ENCODE results near the gene SHC1. TPM values are rescaled to one million over a fixed set of nuclear protein-coding genes. Genes with fewer than 3 reads are reported as not detected.

The SHC1 gene
- polyA plus RNA-seq, 3 donors: 26.7 to 70.6 (median 31.5) TPM

DNA sequence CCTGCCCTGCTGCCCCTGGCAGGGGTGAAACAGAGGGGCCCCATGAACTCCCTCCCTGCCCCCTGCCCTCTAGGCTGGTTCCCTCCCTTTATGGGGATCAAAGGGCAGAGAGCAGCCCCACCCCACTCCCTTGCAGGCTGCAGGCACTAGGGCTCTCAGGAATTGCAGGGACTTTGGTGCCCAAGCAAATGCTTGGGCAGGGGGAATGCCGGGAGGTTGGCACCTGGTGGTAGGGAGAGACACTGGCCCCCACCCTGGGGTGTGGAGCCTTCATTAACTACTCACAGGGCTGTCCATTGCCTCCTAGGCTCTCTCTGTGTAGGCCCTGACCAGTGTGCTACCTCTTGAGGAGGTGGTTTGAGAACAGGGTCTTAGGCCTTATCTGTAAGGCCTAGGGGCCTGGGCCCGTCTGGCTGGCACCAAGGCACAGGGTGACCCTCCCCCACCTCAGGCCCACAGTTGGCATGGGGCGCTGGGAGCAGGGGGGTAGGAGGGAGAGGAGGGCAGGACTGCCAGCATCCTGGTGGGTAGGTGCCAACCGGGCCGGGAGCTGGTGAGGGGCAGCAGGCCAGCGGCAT is 36.8 kb upstream of the SHC1 start:
- Histone ChIP-seq H3K27me3 (ENCODE audit: control insufficient read depth in 2 of 2, insufficient read depth in 2 of 2, low read length in 2 of 2) (no peaks in the 10 kb centered on the region), H2AFZ (ENCODE audit: insufficient read depth, low read depth, low read length, poor library complexity, severe bottlenecking) (no peak overlapping the region), H3K9me3 (replicated peaks in 1 of 2; ENCODE audit: control insufficient read depth in 1 of 2, insufficient read depth in 1 of 2, low read length in 2 of 2) (no peaks in the 10 kb centered on the region), H3K9ac (ENCODE audit: insufficient read depth, low read length, poor library complexity, severe bottlenecking) (peak overlapping the region; percentile 79), H3K4me2 (replicated peaks; ENCODE audit: extremely low read depth, low read length, poor library complexity, severe bottlenecking) (peak overlapping the region; percentile 100), H3K27ac (ENCODE audit: low read depth in 1 of 2, low read length in 2 of 2) (peak overlapping the region; percentile 91 to 99), H4K20me1 (ENCODE audit: insufficient read depth, low read length) (peaks cover 50% of the 10 kb centered on the region), H3K79me2 (ENCODE audit: insufficient read depth, low read length) (peaks cover 98% of the 10 kb centered on the region), H3K4me1 (ENCODE audit: control insufficient read depth in 1 of 2, insufficient read depth in 2 of 2, low read length in 2 of 2) (peaks cover 69 to 84% of the 10 kb centered on the region in 2 donors), H3K4me3 (replicated peaks in 1 of 3; ENCODE audit: low read depth in 2 of 3, low read length in 3 of 3) (peak overlapping the region; percentile 89 to 100 (median 93)), H3K36me3 (replicated peaks in 1 of 2; ENCODE audit: control insufficient read depth in 1 of 2, insufficient read depth in 2 of 2, low read length in 2 of 2) (peaks cover 0 to 8% of the 10 kb centered on the region in 2 donors)
- Mint-ChIP-seq H3K9me3 (no peaks in the 10 kb centered on the region), H3K36me3 (peaks cover 3 to 23% of the 10 kb centered on the region in 2 donors), H3K4me3 (peak overlapping the region; percentile 91 to 98), H3K27me3 (ENCODE audit: low read depth in 3 of 3) (no peaks in the 10 kb centered on the region), H3K4me1 (peaks cover 65% of the 10 kb centered on the region), H3K27ac (peak overlapping the region; percentile 94 to 100 (median 99))
- no peak for DNase-seq
- TF ChIP-seq, protein P1, sequence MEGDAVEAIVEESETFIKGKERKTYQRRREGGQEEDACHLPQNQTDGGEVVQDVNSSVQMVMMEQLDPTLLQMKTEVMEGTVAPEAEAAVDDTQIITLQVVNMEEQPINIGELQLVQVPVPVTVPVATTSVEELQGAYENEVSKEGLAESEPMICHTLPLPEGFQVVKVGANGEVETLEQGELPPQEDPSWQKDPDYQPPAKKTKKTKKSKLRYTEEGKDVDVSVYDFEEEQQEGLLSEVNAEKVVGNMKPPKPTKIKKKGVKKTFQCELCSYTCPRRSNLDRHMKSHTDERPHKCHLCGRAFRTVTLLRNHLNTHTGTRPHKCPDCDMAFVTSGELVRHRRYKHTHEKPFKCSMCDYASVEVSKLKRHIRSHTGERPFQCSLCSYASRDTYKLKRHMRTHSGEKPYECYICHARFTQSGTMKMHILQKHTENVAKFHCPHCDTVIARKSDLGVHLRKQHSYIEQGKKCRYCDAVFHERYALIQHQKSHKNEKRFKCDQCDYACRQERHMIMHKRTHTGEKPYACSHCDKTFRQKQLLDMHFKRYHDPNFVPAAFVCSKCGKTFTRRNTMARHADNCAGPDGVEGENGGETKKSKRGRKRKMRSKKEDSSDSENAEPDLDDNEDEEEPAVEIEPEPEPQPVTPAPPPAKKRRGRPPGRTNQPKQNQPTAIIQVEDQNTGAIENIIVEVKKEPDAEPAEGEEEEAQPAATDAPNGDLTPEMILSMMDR (IDR thresholded peaks at IDR 0.05): no peak
- 0% methylated on average over 1 of the region's 6 CpGs for WGBS (ENCODE audit: insufficient coverage)
- intact Hi-C loops (cut with micrococcal nuclease): loop anchor here (2.0 to 5.0 kb wide), 3 partner anchors 35 to 45 kb away; partner anchors contain the start of genes SHC1 (in 2 of the 2), ADAM15 (in 1 of the 2) and CKS1B (in 1 of the 2)

DNA sequence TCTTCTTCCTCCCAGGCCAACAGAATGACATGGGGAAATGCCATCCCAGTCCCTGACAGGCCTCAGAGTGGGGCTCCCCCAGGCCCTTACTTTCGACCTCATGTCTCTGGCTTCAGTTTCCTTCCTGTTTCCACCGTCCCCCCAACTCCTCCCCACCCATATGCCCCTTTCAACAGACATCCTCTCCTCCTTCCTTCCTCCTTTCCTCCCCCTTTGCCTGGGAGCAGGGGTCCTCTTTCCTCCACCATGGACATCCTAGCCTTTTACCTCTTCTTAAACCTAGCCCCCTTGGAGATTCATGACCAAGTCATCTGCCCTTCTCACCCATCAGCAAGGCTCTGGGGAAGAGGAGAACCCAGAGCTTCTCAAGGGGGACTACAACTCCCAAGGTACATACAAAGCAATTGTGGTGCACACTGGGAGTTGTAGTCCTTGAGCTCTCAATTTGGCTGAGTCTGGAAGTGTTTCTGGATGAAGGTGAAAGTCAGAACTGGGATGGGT is 36.1 kb upstream of the SHC1 start:
- H3K4me3 Mint-ChIP-seq: peak overlapping the region; percentile 74 to 98
- H3K27ac Mint-ChIP-seq: peak overlapping the region; percentile 94 to 100 (median 99)
- Histone ChIP-seq H3K4me3 (replicated peaks in 1 of 3; ENCODE audit: low read depth in 2 of 3, low read length in 3 of 3) (peak overlapping the region; percentile 89 to 100 (median 93)), H3K4me1 (ENCODE audit: control insufficient read depth in 1 of 2, insufficient read depth in 2 of 2, low read length in 2 of 2) (peaks cover 62 to 77% of the 10 kb centered on the region in 2 donors), H3K36me3 (replicated peaks in 1 of 2; ENCODE audit: control insufficient read depth in 1 of 2, insufficient read depth in 2 of 2, low read length in 2 of 2) (peaks cover 0 to 8% of the 10 kb centered on the region in 2 donors), H4K20me1 (ENCODE audit: insufficient read depth, low read length) (peaks cover 43% of the 10 kb centered on the region), H3K9me3 (replicated peaks in 1 of 2; ENCODE audit: control insufficient read depth in 1 of 2, insufficient read depth in 1 of 2, low read length in 2 of 2) (no peaks in the 10 kb centered on the region), H3K27ac (ENCODE audit: low read depth in 1 of 2, low read length in 2 of 2) (peak overlapping the region; percentile 91 to 99), H3K79me2 (ENCODE audit: insufficient read depth, low read length) (peaks cover 98% of the 10 kb centered on the region), H3K9ac (ENCODE audit: insufficient read depth, low read length, poor library complexity, severe bottlenecking) (peak overlapping the region; percentile 85), H3K4me2 (replicated peaks; ENCODE audit: extremely low read depth, low read length, poor library complexity, severe bottlenecking) (peak overlapping the region; percentile 100), H2AFZ (ENCODE audit: insufficient read depth, low read depth, low read length, poor library complexity, severe bottlenecking) (no peak overlapping the region), H3K27me3 (ENCODE audit: control insufficient read depth in 2 of 2, insufficient read depth in 2 of 2, low read length in 2 of 2) (no peaks in the 10 kb centered on the region)
- DNase-seq: peak; percentile 67 to 91 (median 85)
- intact Hi-C loops (cut with micrococcal nuclease): loop anchor here (2.0 to 5.0 kb wide), 3 partner anchors 34 to 46 kb away; partner anchors contain the start of genes SHC1 (in 2 of the 2), ADAM15 (in 1 of the 2) and CKS1B (in 1 of the 2)
- peaks cover 3 to 21% of the 10 kb centered on the region in 2 donors for H3K36me3 Mint-ChIP-seq
- whole genome bisulfite sequencing (ENCODE audit: insufficient coverage): 0% methylated on average over 2 of the region's 2 CpGs
- H3K9me3 Mint-ChIP-seq: no peaks in the 10 kb centered on the region
- no peaks in the 10 kb centered on the region for H3K27me3 Mint-ChIP-seq (ENCODE audit: low read depth in 3 of 3)
- TF ChIP-seq, protein P1 (IDR thresholded peaks at IDR 0.05): no peak
- H3K4me1 Mint-ChIP-seq: peaks cover 58% of the 10 kb centered on the region

Data from CD14-positive monocyte (primary cell).